Measurements from ENCODE around the gene MYL5. TPM values are rescaled to one million over a fixed set of nuclear protein-coding genes. Genes with fewer than 3 reads are reported as not detected.

Gene MYL5
- total RNA-seq, 1 experiment from 2014 or later, result 17.1 TPM

DNA sequence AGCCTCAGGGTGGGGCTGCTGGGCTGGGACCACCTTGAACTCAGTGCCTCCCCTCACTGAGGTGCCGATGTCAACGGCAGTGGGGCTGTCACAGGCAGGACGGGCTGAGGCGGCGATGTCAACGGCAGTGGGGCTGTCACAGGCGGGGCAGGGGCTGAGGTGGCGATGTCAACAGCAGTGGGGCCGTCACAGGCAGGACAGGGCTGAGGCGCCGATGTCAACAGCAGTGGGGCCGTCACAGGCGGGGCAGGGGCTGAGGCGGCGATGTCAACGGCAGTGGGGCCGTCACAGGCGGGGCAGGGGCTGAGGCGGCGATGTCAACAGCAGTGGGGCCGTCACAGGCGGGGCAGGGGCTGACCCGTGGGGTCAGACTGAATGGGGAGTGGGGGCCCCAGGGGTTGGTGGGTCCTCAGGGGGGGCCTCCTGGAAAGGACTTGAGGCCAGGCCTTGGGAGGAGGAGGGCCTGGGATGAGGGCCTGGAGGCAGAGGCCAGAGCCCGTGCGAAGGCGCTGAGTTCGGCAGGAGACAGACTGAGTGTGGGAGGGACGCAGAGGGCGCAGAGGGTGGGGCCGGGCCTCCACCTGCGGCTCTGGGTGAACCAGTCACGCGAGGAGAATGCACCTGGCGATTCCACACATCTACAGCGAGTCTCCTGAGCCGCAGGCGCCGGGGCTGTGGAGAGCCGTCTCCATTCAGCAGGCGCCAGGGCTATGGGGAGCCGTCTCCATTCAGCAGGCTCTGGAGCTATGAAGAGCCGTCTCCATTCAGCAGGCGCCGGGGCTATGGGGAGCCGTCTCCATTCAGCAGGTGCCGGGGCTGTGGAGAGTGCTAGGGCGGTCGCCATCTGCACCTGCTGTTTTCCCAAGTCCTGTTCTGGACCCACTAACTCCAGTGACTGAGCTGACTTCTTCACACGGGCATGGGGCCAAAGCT is 23.1 kb upstream of the MYL5 start:
- Histone ChIP-seq H3K27me3 (replicated peaks; ENCODE audit: control insufficient read depth, insufficient read depth, low read length) (no peaks in the 10 kb centered on the region), H3K36me3 (ENCODE audit: control insufficient read depth, insufficient read depth, low read length) (no peaks in the 10 kb centered on the region), H3K9me3 (no peaks in the 10 kb centered on the region), H3K4me1 (no peaks in the 10 kb centered on the region), H3K4me3 (ENCODE audit: low read depth, low read length) (no peak overlapping the region)
- intact Hi-C loops (cut with micrococcal nuclease; ENCODE audit: unreplicated experiment), result no loop called here
- Mint-ChIP-seq H3K27me3 (ENCODE audit: insufficient read depth, unreplicated experiment) (no peaks in the 10 kb centered on the region), H3K36me3 (ENCODE audit: insufficient read depth, unreplicated experiment) (no peaks in the 10 kb centered on the region), H3K4me1 (ENCODE audit: low read depth, unreplicated experiment) (no peaks in the 10 kb centered on the region), H3K27ac (ENCODE audit: unreplicated experiment) (no peak overlapping the region), H3K4me3 (ENCODE audit: unreplicated experiment) (no peak overlapping the region), H3K9me3 (ENCODE audit: unreplicated experiment) (no peaks in the 10 kb centered on the region)
- BruUV-seq (replicated peaks), result no TSS peak
- ChIA-PET CTCF (no interaction called here), POLR2A (no interaction called here)
- TF ChIP-seq, protein P1, sequence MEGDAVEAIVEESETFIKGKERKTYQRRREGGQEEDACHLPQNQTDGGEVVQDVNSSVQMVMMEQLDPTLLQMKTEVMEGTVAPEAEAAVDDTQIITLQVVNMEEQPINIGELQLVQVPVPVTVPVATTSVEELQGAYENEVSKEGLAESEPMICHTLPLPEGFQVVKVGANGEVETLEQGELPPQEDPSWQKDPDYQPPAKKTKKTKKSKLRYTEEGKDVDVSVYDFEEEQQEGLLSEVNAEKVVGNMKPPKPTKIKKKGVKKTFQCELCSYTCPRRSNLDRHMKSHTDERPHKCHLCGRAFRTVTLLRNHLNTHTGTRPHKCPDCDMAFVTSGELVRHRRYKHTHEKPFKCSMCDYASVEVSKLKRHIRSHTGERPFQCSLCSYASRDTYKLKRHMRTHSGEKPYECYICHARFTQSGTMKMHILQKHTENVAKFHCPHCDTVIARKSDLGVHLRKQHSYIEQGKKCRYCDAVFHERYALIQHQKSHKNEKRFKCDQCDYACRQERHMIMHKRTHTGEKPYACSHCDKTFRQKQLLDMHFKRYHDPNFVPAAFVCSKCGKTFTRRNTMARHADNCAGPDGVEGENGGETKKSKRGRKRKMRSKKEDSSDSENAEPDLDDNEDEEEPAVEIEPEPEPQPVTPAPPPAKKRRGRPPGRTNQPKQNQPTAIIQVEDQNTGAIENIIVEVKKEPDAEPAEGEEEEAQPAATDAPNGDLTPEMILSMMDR (IDR thresholded peaks at IDR 0.05; ENCODE audit: insufficient read depth in 1 of 2, low read depth in 1 of 2, low read length in 1 of 2, severe bottlenecking in 1 of 2, unreplicated experiment in 1 of 2), result no peak
- no peak for DNase-seq

DNA sequence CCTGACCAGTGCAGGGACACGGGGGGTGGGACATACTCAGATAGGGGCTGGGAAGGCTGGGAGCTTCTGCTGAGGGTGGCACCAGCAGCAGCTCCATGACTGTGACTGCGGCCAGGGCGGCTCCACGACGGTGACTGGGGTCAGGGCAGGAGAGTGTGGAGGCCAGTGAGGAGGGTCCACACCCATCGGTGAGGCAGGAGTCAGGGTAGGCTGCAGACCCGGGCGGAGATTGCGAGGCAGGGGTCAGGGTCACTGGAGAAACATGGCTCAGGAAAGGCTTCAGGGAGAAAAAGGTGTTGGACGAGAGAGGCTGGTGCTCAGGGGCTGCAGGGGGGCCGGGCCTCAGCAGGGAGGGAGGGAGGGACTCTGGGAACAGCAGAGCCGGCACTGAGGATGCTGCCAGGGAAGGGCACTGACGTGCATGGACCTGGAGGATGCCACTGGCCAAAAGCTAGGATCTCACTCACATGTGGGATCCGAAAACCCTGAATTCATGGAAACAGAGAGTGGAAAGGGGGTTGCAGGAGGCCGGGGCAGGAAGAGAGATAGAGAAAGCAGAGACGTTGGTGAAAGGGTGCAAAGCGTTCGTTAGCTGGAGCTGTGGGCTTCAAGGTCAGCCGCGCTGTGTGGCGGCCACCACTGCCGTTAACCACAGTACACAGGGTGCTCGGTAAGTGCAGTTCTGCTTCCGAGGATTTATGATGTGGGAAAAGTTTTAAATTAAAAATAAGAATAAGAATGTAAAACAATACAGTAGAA is 22.3 kb upstream of the MYL5 start:
- H3K36me3 Mint-ChIP-seq (ENCODE audit: insufficient read depth, unreplicated experiment), result no peaks in the 10 kb centered on the region
- CTCF ChIA-PET, result no interaction called here

More for the DNA sequence above, 22.3 kb upstream of the MYL5 start:
- Mint-ChIP-seq H3K4me1 (ENCODE audit: low read depth, unreplicated experiment) (no peaks in the 10 kb centered on the region), H3K9me3 (ENCODE audit: unreplicated experiment) (no peaks in the 10 kb centered on the region), H3K4me3 (ENCODE audit: unreplicated experiment) (no peak overlapping the region), H3K27ac (ENCODE audit: unreplicated experiment) (no peak overlapping the region), H3K27me3 (ENCODE audit: insufficient read depth, unreplicated experiment) (no peaks in the 10 kb centered on the region)
- POLR2A ChIA-PET, result no interaction called here
- no peaks in the 10 kb centered on the region for H3K36me3 ChIP-seq (ENCODE audit: control insufficient read depth, insufficient read depth, low read length)
- no TSS peak for BruUV-seq (replicated peaks)
- DNase-seq, result no peak
- intact Hi-C loops (cut with micrococcal nuclease; ENCODE audit: unreplicated experiment), result no loop called here
- H3K9me3 ChIP-seq, result no peaks in the 10 kb centered on the region
- H3K27me3 ChIP-seq (replicated peaks; ENCODE audit: control insufficient read depth, insufficient read depth, low read length), result no peaks in the 10 kb centered on the region
- no peak overlapping the region for H3K4me3 ChIP-seq (ENCODE audit: low read depth, low read length)
- TF ChIP-seq, protein P1 (IDR thresholded peaks at IDR 0.05; ENCODE audit: insufficient read depth in 1 of 2, low read depth in 1 of 2, low read length in 1 of 2, severe bottlenecking in 1 of 2, unreplicated experiment in 1 of 2), result no peak
- no peaks in the 10 kb centered on the region for H3K4me1 ChIP-seq

Data from Caco-2 (cell line).